Measurements from ENCODE around the gene SLC26A1.
"Not testable (repeated sequence)": the region's sequence is repeated elsewhere in the genome, so short reads cannot be mapped to it uniquely, and the experiment has no call there.

SLC26A1 gene

GRCh38 chr4:978957-979701 is 14.1 kb downstream of the SLC26A1 start:
- DNase-seq, result no peak

GRCh38 chr4:976016-976415 is 17.2 kb downstream of the SLC26A1 start:
- DNase-seq, result not testable (repeated sequence)

- no peak for DNase-seq
These were observed 18.5 kb downstream of the SLC26A1 start for GRCh38 chr4:974668-975067.

- DNase-seq, result no peak
These were observed 19.5 kb downstream of the SLC26A1 start, which contains the start of gene DGKQ for GRCh38 chr4:973431-974397. Gene DGKQ (minus strand): TSS chr4:973569. CDS start chr4:973482, 87 bp downstream.

- DNase-seq, result no peak
These were observed 20.4 kb downstream of the SLC26A1 start for GRCh38 chr4:972651-973424.

- DNase-seq, result no peak
These were observed 21.3 kb downstream of the SLC26A1 start for GRCh38 chr4:971666-972500.

- no peak for DNase-seq
These were observed 22.2 kb downstream of the SLC26A1 start for GRCh38 chr4:970854-971520.

- no peak for DNase-seq
These were observed 23.0 kb downstream of the SLC26A1 start for GRCh38 chr4:970046-970745.

GRCh38 chr4:968621-969394 is 24.4 kb downstream of the SLC26A1 start:
- no peak for DNase-seq

- DNase-seq, result no peak
These were observed 25.0 kb downstream of the SLC26A1 start for GRCh38 chr4:968221-968620.

GRCh38 chr4:967113-968104 is 25.8 kb downstream of the SLC26A1 start:
- DNase-seq, result no peak

- no peak for DNase-seq
These were observed 26.7 kb downstream of the SLC26A1 start for GRCh38 chr4:966266-967112.

- DNase-seq, result no peak
These were observed 27.5 kb downstream of the SLC26A1 start for GRCh38 chr4:965766-966134.

- DNase-seq, result no peak
These were observed 28.0 kb downstream of the SLC26A1 start for GRCh38 chr4:965048-965765.

GRCh38 chr4:964346-965025 is 28.7 kb downstream of the SLC26A1 start:
- no peak for DNase-seq

Data from NCI-H524 treated with DMSO at 0.1 percent for 48 hours (cell line).